ENCODE measurements around the gene SMCO4. TPM values are rescaled to one million over a fixed set of nuclear protein-coding genes. Genes with fewer than 3 reads are reported as not detected.

SMCO4 gene
- total and polyA plus RNA-seq, 2 of the 8 experiments (the other 6 are each of a cell fraction or from before 2014, with no cell fraction given): 33.2 to 53.9 TPM

- Histone ChIP-seq H3K56ac (replicated peaks; ENCODE audit: insufficient read length, low read depth, low read length) (no peak overlapping the region), H2AFZ (ENCODE audit: low read length) (no peak overlapping the region), H2AK5ac (ENCODE audit: low read depth, low read length) (no peak overlapping the region; the same call in 1 of the 2 replicates), H3K79me1 (ENCODE audit: low read depth, low read length) (no peaks in the 10 kb centered on the region), H3K36me3 (ENCODE audit: control insufficient read depth in 2 of 4, insufficient read depth in 4 of 4, low read length in 3 of 4) (peaks cover 0 to 5% (median 0%) of the 10 kb centered on the region in 4 experiments; a peak in 1 of 8 replicates), H3K4me1 (replicated peaks in 1 of 4; ENCODE audit: control insufficient read depth in 3 of 4, insufficient read depth in 4 of 4, low read length in 3 of 4) (peaks cover 10 to 23% (median 20%) of the 10 kb centered on the region in 4 experiments), H3K4me2 (ENCODE audit: insufficient read depth in 1 of 2, low read depth in 2 of 2, low read length in 2 of 2) (peak overlapping the region in 1 of 2 experiments; percentile 71; a peak in 1 of 4 replicates), H3K27ac (ENCODE audit: low read depth, low read length) (peak overlapping the region; percentile 6; the same call in 1 of the 2 replicates), H4K5ac (ENCODE audit: insufficient read length, low read depth, low read length) (no peak overlapping the region), H4K20me1 (replicated peaks in 1 of 2; ENCODE audit: control insufficient read depth in 1 of 2, insufficient read depth in 2 of 2, low read length in 2 of 2) (no peaks in the 10 kb centered on the region), H4K91ac (replicated peaks; ENCODE audit: insufficient read length, low read length) (peak overlapping the region; percentile 28), H2BK15ac (ENCODE audit: low read length) (no peak overlapping the region), H3K23me2 (ENCODE audit: low read depth, low read length) (no peaks in the 10 kb centered on the region), H2BK12ac (ENCODE audit: low read depth, low read length) (peak overlapping the region; percentile 97), H3K27me3 (replicated peaks in 1 of 4; ENCODE audit: control insufficient read depth in 3 of 4, extremely low read depth in 1 of 4, insufficient read depth in 3 of 4, low read length in 3 of 4) (no peaks in the 10 kb centered on the region), H3K4ac (replicated peaks; ENCODE audit: insufficient read length, low read depth, low read length) (no peak overlapping the region), H3K14ac (ENCODE audit: insufficient read length) (no peak overlapping the region), H3K4me3 (ENCODE audit: extremely low read depth in 1 of 4, insufficient read depth in 2 of 4, low read depth in 3 of 4, low read length in 4 of 4) (no peak overlapping the region), H2BK5ac (ENCODE audit: low read depth, low read length) (peak overlapping the region; percentile 54; the same call in 1 of the 2 replicates), H3K18ac (ENCODE audit: extremely low read depth, low read length) (peak overlapping the region; percentile 17; the same call in 1 of the 2 replicates), H3K9me3 (ENCODE audit: insufficient read depth in 2 of 2, low read depth in 1 of 2, low read length in 1 of 2) (peaks cover 6 to 7% of the 10 kb centered on the region in 2 experiments; a peak in 2 of 4 replicates), H2BK120ac (replicated peaks; ENCODE audit: low read depth, low read length) (no peak overlapping the region), H3K79me2 (ENCODE audit: control insufficient read depth in 1 of 2, insufficient read depth in 2 of 2, low read length in 2 of 2) (no peaks in the 10 kb centered on the region), H2BK20ac (ENCODE audit: low read length) (no peak overlapping the region), H3K23ac (ENCODE audit: insufficient read length) (no peak overlapping the region), H4K8ac (ENCODE audit: extremely low read depth, insufficient read depth, low read length) (no peak overlapping the region), H3K9ac (replicated peaks in 1 of 4; ENCODE audit: extremely low read depth in 1 of 4, low read depth in 3 of 4, low read length in 3 of 4) (no peak overlapping the region)
- CTCF ChIA-PET (ENCODE audit: partially characterized antibody): interaction anchor here (2.1 kb wide), 1 partner anchor 8 kb away, joined by 8 read pairs; no protein-coding TSS in a partner anchor
- POLR2A ChIA-PET (ENCODE audit: partially characterized antibody): interaction anchor here (1.1 to 4.0 kb wide), 8 partner anchors 8 to 63 kb away, joined by 3 to 32 read pairs (median 5); partner anchors contain the start of gene SMCO4
- 84% methylated on average over 19 of the region's 19 CpGs; no CpG with 5 or more reads in 1 of the 2 experiments for WGBS, 2 experiments (ENCODE audit: extremely low coverage in 1 of 2, insufficient coverage in 1 of 2, insufficient read length in 1 of 2, insufficient replicate concordance in 2 of 2, low coverage in 1 of 2, low lambda C conversion rate in 2 of 2, missing lambda C conversion rate in 1 of 2)
- DNase-seq (ENCODE audit: low read depth in 1 of 2, low spot score in 2 of 2) (no peak), FAIRE-seq (no peak)
- TF ChIP-seq CEBPB (IDR thresholded peaks at IDR 0.05; ENCODE audit: low read depth, low read length) (no peak), KDM5A (IDR thresholded peaks at IDR 0.05; ENCODE audit: low read length) (no peak)
Observed at GRCh38 chr11:93478841-93479240, 64.3 kb downstream of the SMCO4 start.
